GM12873 (cell line): Measurements from ENCODE around the gene RBM33.

Experiments used
- TF ChIP-seq, protein P1 (sequence below): IDR thresholded peaks from 2 replicates; pipeline ENCODE4 v1.5.1; 2012; ENCODE audit warnings: low read depth, mild to moderate bottlenecking, moderate library complexity, low read length, control low read depth; ENCODE audit not compliant: insufficient read depth; ENCODE audit errors: missing control alignments

Gene RBM33

DNA sequence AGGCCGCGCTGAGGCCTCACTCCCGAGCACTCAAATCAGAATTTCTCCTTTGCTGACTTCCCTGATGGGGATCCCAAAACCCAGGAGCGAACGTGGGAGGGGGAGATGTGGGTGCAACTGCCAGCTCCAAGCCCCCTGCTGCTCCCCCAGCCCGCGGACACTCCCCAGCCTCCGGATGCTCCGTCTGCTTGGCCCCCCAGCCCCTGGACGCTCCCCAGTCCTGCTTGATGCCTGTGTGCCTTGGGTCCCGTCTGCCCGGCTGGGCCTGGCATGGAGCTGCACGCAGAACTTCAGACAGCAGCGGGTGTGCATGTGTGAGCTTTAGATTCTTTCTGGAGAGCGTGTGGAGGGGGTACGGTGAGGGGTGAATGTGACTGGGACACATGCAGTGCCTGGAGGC lies 172.5 kb downstream of the RBM33 start:
- TF ChIP-seq, protein P1, sequence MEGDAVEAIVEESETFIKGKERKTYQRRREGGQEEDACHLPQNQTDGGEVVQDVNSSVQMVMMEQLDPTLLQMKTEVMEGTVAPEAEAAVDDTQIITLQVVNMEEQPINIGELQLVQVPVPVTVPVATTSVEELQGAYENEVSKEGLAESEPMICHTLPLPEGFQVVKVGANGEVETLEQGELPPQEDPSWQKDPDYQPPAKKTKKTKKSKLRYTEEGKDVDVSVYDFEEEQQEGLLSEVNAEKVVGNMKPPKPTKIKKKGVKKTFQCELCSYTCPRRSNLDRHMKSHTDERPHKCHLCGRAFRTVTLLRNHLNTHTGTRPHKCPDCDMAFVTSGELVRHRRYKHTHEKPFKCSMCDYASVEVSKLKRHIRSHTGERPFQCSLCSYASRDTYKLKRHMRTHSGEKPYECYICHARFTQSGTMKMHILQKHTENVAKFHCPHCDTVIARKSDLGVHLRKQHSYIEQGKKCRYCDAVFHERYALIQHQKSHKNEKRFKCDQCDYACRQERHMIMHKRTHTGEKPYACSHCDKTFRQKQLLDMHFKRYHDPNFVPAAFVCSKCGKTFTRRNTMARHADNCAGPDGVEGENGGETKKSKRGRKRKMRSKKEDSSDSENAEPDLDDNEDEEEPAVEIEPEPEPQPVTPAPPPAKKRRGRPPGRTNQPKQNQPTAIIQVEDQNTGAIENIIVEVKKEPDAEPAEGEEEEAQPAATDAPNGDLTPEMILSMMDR, result no peak

DNA sequence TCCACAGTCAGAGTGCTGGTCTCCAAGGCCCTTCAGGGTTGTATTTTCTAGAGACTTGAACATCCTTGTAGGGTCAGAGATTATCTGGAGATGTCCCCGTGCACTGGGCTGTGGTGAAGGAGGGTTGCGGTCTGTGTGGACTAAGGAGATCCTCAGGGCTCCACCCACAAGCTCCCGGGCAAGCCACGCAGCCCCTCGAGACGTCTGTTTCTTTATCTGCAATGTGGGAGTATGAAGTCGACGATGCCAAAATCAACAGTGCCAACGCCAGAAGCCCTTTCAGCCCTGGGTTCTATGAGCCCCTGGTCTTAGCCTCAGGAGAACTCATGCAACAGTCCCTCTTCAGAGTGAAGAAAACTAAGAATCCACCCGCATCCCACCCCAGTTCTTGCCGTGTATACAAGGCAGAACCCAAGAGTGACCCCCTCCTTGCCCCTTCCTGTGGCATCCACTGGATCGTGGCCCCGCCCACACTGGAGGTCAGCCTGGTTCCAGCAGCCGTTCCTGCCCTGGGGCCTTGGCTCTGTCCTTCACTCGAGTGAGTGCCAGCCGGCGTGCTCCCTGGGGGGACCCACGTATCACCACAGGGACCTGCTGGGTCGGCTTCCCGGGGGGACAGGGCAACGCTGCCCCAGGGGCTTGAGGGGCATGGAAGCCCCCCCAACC lies 173.8 kb downstream of the RBM33 start:
- TF ChIP-seq, protein P1, result no peak

DNA sequence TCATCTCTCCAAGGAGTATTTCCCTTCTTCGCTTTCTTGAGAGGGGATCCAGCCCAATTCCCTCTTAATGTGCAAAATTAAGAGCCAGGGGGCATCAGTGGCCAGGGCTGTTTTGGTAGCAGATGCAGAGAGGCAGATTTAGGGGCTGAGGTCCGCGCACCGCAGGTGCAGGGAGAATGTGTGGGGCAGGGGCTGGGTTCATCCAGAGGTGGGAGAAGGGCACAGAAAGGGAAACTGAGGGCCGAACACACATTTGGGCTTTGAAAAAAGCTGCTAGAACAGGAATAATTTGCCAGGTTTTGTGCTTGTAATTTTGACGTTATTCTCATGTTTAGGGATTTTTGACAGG lies 174.3 kb downstream of the RBM33 start:
- TF ChIP-seq, protein P1, result no peak

DNA sequence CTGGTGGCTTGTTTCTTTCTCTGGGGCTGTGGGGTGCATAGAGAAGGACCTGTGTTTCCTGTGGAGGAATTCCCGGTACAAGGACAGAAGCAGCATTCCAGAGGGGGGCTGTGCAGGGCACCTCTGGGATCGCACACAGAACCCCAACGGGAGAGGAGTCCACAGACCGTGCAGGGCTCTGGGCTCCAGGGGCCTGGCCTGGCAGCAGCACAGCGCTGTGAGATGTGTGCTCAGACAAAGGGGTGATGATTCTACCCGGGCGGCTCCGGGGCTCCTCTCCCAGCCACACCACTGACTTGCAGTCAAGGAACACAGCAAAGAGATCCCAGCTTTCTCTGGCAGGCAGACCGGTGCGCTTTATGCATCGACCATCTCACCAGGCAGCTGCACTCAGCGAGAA lies 174.7 kb downstream of the RBM33 start:
- TF ChIP-seq, protein P1, result no peak

DNA sequence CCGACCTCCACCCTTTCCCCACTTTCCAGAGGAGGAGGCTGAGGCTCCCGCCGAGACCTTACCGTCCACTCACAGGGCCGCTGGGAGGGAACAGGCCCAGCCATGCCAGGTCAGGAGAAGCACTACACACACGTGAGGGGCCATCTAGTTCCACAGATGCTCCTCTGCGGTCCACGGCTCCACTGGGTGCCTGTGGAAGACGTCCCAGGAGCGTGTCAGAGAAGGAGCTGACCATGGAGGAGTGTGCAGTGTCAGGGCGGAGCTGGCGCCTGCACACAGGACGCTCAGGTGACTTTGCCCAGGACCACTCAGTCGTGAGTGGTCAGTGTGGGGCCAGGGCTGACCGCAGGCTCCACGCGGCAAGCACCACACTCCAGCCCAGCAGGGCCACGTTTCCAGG lies 175.8 kb downstream of the RBM33 start:
- TF ChIP-seq, protein P1, result no peak

DNA sequence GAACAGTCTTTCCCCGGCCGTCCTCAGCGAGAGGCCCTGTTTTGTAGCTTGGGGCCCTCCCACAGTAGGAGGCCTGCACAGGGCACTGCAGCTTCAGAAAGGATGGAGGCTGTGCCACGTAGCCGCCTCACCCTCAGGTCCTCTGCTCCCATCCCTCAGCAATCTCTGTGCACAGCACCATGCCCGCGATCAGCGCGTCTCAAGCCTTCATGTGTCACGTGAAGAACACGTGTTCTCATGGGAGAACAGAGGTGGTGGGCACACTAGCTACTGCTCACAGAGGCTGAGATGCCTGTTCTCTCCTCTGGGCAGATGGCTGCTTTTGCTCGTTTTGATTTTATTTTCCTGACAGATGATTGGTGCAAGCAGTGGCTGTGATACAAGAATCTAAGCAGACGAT lies 176.3 kb downstream of the RBM33 start:
- TF ChIP-seq, protein P1, result no peak

DNA sequence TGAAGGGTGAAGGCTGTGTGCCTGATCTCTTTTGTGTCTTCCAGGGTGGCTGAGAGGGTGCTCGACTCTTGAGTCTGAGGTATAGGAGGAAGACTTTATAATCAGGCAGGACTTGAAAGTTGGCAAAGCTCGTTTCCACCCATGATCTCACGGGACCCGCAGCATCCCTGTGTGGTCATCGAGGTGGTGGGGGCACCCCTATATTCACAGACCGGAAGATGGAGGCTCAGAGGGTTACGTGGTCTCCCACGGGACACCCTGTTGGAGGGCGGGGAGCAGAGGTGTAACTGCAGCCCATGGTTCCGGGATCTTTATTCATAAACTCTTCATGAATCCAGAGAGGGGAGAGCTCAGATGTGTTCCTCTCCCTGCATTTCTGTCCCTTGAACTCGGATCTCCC lies 177.4 kb downstream of the RBM33 start:
- TF ChIP-seq, protein P1, result no peak
